Activated naive CD4-positive, alpha-beta T cell treated with anti-CD3 and anti-CD28 coated beads, Interleukin-2, amount 50 U/mL, for 24 hours (primary cell): ENCODE data around the gene CRADD.
A peak's percentile ranks its signal among the peaks of the same experiment; 100 is the strongest.
"Not testable (repeated sequence)": the region's sequence is repeated elsewhere in the genome, so short reads cannot be mapped to it uniquely, and the experiment has no call there.

ENCODE experiments used
- H3K27ac Mint-ChIP-seq: one replicate; pipeline ENCODE4 v1.8.0; 2021; ENCODE audit warnings: mild to moderate bottlenecking, mixed read lengths
- H3K27me3 Mint-ChIP-seq: one replicate; pipeline ENCODE4 v1.8.0; 2021; ENCODE audit warnings: mixed read lengths
- H3K36me3 Mint-ChIP-seq: one replicate; pipeline ENCODE4 v1.8.0; 2021; ENCODE audit warnings: mixed read lengths
- H3K4me1 Mint-ChIP-seq: one replicate; pipeline ENCODE4 v1.8.0; 2021; ENCODE audit warnings: mixed read lengths
- H3K4me3 Mint-ChIP-seq: one replicate; pipeline ENCODE4 v1.8.0; 2021; ENCODE audit warnings: mild to moderate bottlenecking, mixed read lengths
- H3K9me3 Mint-ChIP-seq: one replicate; pipeline ENCODE4 v1.8.0; 2021; ENCODE audit warnings: mixed read lengths

CRADD gene

DNA sequence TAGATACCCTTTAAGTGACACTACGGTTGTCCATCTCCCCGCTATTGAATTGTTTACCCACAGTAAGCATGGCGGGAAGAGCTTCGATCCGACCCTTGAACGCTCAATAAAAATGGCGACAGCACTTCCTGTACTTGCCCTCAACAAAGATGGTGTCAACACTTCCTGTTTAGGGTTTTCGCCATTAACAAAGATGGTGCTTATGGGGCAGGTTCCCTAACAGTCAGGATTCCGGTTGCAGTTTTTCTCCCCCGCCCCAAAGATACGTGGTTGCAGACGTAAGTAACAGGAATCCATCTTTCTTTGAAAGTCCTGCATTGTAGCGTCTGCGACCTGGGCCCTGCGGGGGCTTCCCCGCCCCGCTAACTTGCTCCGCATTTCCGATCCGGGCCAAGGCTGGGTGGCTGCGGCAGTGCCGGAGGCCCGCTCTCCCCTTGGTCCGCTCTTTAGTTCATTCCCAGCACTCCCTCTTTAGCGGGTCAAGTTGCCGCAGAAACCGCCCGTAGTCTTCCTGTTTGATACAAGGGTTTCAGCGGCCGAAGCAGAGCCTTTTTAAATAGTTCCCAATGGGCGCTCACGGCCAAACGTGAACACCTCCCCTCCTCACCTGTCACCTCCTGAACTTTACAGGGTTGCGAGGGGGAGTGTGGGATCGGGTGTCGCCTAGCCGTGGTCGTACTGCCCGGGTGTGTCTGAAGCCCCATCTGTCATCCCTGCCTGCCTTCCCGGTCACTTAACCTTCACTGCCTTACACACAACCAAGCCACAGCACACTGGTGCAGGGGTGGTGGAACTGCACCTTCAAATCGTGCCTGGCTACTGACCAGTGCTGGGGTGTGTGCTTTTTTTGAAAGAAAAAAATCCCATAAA, at the start of gene CRADD:
Gene CRADD, plus strand, starts transcription at position 181 of the 870 bp plus-strand sequence.
- H3K4me1 Mint-ChIP-seq = peaks cover 47% of the 10 kb centered on the region
- peak within 1 kb of the TSS; percentile 100 for H3K27ac Mint-ChIP-seq
- H3K27me3 Mint-ChIP-seq = peaks cover 1% of the 10 kb centered on the region
- H3K36me3 Mint-ChIP-seq = peaks cover 12% of the 10 kb centered on the region
- peak within 1 kb of the TSS; percentile 97 for H3K4me3 Mint-ChIP-seq
- H3K9me3 Mint-ChIP-seq = no peaks in the 10 kb centered on the region

DNA sequence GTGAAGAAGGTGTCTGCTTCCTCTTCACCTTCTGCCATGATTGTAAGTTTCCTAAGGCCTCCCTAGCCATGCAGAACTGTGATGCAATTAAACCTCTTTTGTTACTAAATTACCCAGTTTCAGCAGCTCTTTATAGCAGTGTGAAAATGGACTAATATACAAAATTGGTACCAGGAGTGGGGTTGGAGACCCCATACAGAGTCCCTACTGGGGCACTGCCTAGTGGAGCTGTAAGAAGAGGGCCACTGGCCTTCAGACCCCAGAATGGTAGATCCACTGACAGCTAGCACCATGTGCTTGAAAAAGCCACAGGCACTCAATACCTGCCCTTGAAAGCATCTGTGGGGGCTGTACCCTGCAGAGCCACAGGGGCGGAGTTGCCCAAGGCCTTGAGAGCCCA, 44.8 kb upstream of the CRADD start:
- no peaks in the 10 kb centered on the region for H3K4me1 Mint-ChIP-seq
- no peak overlapping the region for H3K4me3 Mint-ChIP-seq
- no peaks in the 10 kb centered on the region for H3K36me3 Mint-ChIP-seq
- H3K27ac Mint-ChIP-seq = no peak overlapping the region
- H3K27me3 Mint-ChIP-seq = no peaks in the 10 kb centered on the region
- no peaks in the 10 kb centered on the region for H3K9me3 Mint-ChIP-seq

DNA sequence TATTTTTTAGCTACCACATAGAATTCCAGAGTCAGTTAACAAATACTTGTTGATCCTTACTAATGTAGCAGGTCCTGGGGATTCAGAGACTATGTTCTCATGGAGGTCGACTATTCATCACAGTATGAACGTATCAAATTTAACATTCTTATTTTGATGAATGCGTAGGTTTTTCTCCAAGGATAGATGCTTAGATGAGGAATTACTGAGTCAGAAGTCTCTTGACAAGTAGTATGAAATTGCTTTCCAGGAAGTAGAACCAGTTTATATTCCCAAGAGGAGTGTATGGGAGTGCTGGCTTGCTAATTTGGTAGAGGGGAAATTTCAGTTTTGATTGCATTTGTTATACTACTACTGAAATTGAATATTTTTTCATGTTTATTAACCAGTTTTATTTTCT, 42.8 kb upstream of the CRADD start:
- H3K36me3 Mint-ChIP-seq = no peaks in the 10 kb centered on the region
- no peak overlapping the region for H3K27ac Mint-ChIP-seq
- no peak overlapping the region for H3K4me3 Mint-ChIP-seq
- H3K4me1 Mint-ChIP-seq = no peaks in the 10 kb centered on the region
- no peaks in the 10 kb centered on the region for H3K9me3 Mint-ChIP-seq
- no peaks in the 10 kb centered on the region for H3K27me3 Mint-ChIP-seq

DNA sequence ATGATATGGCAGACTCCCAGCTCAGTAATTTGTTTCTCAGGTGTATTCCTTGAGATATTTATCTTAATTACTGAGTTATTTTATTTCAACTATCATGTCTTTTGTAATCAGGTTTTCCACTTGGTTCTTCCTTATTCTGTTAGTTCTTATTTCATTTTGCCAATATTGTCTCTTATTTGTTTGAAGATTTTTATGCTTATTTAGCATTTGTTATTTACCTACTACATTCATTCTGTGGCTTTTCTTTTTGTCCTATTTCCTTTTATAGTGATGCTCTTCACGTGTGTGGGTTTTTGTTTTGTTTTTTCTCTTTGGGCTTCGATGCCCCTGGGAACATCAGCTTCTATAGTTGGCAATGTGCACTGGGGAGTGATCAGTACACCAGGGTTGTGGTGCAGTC, 40.5 kb upstream of the CRADD start:
- H3K27ac Mint-ChIP-seq = no peak overlapping the region
- no peaks in the 10 kb centered on the region for H3K9me3 Mint-ChIP-seq
- H3K36me3 Mint-ChIP-seq = no peaks in the 10 kb centered on the region
- no peaks in the 10 kb centered on the region for H3K4me1 Mint-ChIP-seq
- H3K27me3 Mint-ChIP-seq = peaks cover 1% of the 10 kb centered on the region
- no peak overlapping the region for H3K4me3 Mint-ChIP-seq

DNA sequence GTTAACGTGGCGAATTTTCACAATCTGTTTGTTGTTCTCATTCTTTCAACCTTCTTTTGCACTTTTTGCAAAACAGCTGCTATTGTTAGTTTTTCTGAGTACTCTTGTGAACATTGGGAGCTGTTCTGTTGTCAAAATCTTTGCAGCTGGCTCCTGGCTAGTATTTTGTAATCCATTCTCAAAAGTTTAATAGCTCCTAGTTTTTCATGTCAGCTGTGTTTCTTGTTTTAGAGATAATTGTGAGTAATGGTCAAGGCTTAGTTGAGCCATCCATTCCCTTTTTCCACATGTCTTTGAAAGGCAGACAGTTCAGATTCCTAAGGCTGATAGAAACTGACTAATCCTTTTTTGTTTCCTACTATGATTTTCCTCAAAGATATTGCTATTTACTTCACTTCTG, 39.1 kb upstream of the CRADD start:
- Mint-ChIP-seq H3K36me3 (no peaks in the 10 kb centered on the region), H3K4me3 (no peak overlapping the region), H3K4me1 (no peaks in the 10 kb centered on the region), H3K27ac (no peak overlapping the region), H3K9me3 (no peaks in the 10 kb centered on the region), H3K27me3 (peaks cover 1% of the 10 kb centered on the region)

DNA sequence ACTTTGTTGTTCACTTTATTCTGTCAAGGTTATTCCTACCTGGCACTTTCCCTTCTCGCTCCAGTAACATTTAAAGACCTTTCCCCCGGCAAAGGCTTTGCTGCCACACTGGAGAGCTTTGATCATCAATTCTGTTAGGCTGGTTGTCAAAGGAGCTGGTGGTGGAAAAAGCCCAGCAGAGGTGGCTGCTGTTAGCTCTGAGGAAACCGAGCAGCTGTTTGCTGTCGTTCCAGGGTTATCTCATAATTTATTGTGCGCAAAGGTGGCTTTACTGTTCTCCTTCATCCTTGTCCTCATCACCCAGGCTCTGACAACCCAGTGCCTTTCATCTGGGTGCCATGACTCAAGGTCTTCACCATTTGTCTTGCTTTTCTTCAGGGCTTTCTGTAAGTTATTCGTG, 38.2 kb upstream of the CRADD start:
- Mint-ChIP-seq H3K27me3 (peaks cover 1% of the 10 kb centered on the region), H3K27ac (no peak overlapping the region), H3K36me3 (no peaks in the 10 kb centered on the region), H3K9me3 (no peaks in the 10 kb centered on the region), H3K4me1 (no peaks in the 10 kb centered on the region), H3K4me3 (no peak overlapping the region)

DNA sequence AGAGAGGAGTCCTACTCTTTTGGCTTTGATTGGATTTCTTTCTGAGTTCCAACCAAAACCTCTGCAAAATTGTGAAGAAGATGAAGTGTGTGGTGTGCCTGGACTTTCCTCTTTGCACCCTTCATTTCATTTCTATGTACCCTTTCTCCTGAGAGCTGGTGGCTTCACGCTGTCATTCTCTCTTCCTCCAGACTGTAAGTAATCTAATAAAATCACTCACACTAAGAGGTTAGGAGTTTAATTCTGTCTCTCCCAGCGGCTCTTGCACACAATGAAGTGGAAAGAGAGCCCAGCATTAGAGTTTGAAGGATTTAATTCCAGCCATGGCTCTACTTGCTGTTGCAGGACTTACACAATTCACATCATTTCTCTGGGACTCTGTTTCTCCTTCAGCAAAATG, 37.8 kb upstream of the CRADD start:
- Mint-ChIP-seq H3K9me3 (no peaks in the 10 kb centered on the region), H3K27me3 (peaks cover 1% of the 10 kb centered on the region), H3K4me3 (no peak overlapping the region), H3K4me1 (no peaks in the 10 kb centered on the region), H3K27ac (no peak overlapping the region), H3K36me3 (no peaks in the 10 kb centered on the region)

DNA sequence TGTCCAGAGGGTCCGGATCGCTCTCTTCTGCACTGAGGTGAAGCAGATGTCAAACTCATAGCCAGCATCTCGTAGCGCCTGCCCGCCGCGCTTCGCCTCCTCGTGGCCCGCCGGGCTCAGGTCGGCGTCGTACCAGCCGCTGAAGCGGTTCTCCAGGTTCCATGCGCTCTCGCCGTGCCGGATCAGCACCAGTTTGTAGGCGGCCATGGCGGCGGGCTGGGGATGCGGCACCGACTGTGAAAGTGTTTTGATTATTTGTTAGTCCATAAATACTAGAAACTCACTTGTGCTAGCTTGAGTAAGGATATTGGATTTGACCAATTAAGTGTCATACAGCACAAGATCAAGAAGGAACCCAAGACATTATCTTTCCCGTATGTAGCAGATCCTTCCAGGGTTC, 35.8 kb upstream of the CRADD start:
- H3K4me1 Mint-ChIP-seq, H3K36me3 Mint-ChIP-seq, H3K4me3 Mint-ChIP-seq, H3K9me3 Mint-ChIP-seq, H3K27me3 Mint-ChIP-seq, H3K27ac Mint-ChIP-seq: not testable (repeated sequence)

DNA sequence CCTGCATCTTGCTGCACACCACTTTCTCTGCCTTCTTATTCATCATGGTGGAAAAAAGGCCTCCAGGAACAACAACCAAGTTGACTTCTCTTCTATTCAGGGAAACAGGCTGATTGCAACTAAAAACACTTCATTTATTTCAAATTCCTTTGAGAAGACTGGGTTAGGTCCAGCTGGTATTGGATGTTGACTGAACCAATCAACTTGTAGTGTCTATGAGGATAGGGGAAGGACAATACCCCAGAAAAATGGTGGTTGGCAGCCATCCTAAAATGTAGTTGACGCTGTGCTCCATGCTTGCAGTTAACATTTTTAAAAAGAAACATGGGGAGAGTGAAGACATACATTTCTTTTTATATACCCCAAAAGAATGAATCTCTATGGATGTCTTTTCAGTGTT, 34.4 kb upstream of the CRADD start:
- no peaks in the 10 kb centered on the region for H3K4me1 Mint-ChIP-seq
- no peak overlapping the region for H3K4me3 Mint-ChIP-seq
- H3K36me3 Mint-ChIP-seq = no peaks in the 10 kb centered on the region
- H3K27me3 Mint-ChIP-seq = peaks cover 1% of the 10 kb centered on the region
- no peak overlapping the region for H3K27ac Mint-ChIP-seq
- H3K9me3 Mint-ChIP-seq = no peaks in the 10 kb centered on the region

DNA sequence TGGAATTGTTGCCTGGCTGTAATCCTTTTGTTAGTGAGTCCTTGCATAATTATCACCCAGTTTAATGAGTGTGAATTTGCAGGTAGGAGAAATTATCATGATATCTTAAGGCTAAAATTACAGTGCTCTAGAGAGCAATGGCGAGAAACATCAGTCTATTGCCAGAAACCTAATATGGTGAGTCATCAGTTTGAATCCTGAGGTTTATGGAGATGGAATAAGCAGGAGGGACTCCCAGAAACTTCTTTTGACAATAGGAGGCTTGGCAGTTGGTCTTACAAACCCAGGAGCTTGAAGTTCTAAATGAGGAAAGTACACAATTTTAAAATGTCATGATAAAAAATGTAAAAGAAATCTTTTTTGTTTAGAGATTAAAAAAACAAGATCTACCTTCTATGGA, 31.5 kb upstream of the CRADD start:
- H3K36me3 Mint-ChIP-seq = no peaks in the 10 kb centered on the region
- no peak overlapping the region for H3K4me3 Mint-ChIP-seq
- H3K27me3 Mint-ChIP-seq = no peaks in the 10 kb centered on the region
- H3K4me1 Mint-ChIP-seq = no peaks in the 10 kb centered on the region
- no peak overlapping the region for H3K27ac Mint-ChIP-seq
- no peaks in the 10 kb centered on the region for H3K9me3 Mint-ChIP-seq

DNA sequence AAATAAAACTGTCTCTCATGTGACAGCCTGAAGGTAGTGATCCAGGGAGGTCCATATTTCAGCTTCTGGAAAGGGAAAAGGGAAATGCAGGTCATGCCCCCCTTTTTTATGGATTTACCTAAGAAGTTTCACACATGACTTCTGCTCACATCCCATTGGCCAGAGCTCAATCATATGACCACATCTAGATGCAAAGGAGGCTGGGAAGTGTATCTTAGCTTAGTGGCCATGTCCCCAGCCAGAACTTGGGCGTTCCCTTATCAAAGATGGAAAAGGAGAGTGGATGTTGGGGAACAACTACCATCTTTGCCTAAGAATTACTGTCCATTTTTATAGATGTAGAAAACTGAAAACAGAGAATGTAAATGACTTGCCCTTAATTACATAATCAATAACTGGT, 26.5 kb upstream of the CRADD start:
- no peaks in the 10 kb centered on the region for H3K27me3 Mint-ChIP-seq
- no peak overlapping the region for H3K4me3 Mint-ChIP-seq
- no peaks in the 10 kb centered on the region for H3K4me1 Mint-ChIP-seq
- no peaks in the 10 kb centered on the region for H3K9me3 Mint-ChIP-seq
- no peak overlapping the region for H3K27ac Mint-ChIP-seq
- no peaks in the 10 kb centered on the region for H3K36me3 Mint-ChIP-seq

DNA sequence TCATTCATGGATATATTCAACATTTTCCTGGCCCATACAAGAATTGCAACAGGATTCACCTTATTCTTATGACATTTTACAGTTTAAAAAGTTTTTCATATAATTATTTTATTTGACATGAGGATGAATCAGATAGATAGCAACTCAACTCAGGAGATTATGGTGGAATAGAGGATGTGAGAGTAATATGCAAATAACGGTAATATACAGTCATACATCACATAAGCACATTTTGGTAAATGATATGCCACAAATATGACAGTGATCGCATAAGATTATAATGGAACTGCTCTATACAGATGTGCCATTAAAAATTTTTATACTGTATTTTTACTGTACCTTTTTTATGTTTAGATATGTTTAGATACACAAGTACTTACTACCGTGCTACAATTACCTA, 24.1 kb upstream of the CRADD start:
- Mint-ChIP-seq H3K4me1 (no peaks in the 10 kb centered on the region), H3K27me3 (no peaks in the 10 kb centered on the region), H3K4me3 (no peak overlapping the region), H3K9me3 (no peaks in the 10 kb centered on the region), H3K27ac (no peak overlapping the region), H3K36me3 (no peaks in the 10 kb centered on the region)

DNA sequence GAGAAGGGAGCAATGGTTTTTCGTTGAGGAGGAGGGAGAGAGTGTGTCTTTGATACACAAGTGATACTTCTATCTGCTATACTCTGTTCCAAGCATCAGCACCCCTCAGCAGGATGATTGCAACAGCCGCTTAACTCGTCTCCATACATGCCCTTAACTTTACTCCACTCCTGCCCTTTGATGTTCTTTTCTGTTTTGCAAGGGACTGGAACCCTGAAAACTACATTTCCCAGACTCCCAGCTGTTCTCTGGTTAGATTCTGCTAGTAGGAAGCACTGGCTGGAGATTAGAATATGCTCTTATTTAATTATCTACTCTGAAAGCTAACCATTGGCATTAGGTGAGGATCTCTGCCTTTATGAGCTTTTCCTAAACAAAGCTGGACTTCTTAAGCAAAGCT, 23.5 kb upstream of the CRADD start:
- Mint-ChIP-seq H3K4me3 (no peak overlapping the region), H3K9me3 (no peaks in the 10 kb centered on the region), H3K36me3 (no peaks in the 10 kb centered on the region), H3K27ac (no peak overlapping the region), H3K27me3 (no peaks in the 10 kb centered on the region), H3K4me1 (no peaks in the 10 kb centered on the region)

DNA sequence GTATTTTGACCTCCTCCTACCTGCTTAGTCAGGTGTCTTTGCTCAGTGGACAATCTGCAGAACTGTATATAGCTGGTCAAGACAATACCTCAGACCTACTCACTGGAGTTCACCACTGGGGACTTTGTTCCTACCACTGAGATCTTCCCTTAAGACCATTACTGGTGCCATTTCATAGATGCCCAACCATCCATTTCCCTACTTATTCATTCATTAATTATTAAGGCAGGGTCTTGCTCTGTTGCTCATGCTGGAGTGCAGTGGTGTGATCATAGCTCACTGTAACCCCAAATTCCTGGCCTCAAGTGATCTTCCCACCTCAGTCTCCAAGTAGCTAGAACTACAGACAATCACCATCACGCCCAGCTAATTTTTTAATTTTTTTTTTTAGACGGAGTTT, 22.8 kb upstream of the CRADD start:
- Mint-ChIP-seq H3K4me1 (no peaks in the 10 kb centered on the region), H3K4me3 (no peak overlapping the region), H3K27me3 (no peaks in the 10 kb centered on the region), H3K27ac (no peak overlapping the region), H3K9me3 (no peaks in the 10 kb centered on the region), H3K36me3 (no peaks in the 10 kb centered on the region)

DNA sequence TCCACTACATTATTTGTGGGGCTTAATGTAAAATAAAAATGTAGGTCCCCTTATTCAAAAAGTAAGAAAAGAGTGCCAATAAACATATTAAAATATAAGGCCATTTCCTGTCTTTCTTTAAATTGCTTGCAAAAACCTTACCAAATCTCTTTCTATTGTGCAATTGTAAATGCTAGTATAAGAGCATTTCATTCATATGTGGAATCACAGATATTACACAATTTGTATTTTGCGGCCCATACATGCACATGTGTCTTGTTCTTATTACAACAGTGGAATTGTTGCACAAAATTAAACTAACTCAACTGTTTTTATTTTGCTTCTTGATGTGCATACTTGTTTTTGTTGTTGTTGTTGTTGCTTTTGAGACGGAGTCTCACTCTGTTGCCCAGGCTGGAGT, 20.1 kb upstream of the CRADD start:
- Mint-ChIP-seq H3K9me3 (no peaks in the 10 kb centered on the region), H3K27me3 (no peaks in the 10 kb centered on the region), H3K36me3 (no peaks in the 10 kb centered on the region), H3K27ac (no peak overlapping the region), H3K4me3 (no peak overlapping the region), H3K4me1 (no peaks in the 10 kb centered on the region)

DNA sequence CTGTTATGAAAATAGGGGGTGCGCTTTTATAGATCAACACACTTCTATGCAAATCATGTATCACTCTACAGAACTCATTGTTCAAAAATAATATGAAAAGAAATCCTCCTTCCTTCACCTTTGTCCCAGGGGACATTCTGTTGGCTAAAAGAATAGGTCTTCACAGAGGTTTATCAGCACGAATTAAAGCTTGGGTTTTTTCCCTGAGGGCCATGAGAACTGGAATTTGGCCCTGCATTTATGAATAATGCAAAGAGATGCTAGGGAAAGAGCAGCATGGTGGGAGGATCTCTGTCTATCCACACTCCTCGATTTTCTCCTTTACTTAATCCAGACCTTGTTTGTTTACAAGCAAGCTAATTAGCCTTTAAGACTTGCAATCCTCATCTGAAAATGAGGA, 16.2 kb upstream of the CRADD start:
- no peaks in the 10 kb centered on the region for H3K4me1 Mint-ChIP-seq
- H3K27me3 Mint-ChIP-seq = no peaks in the 10 kb centered on the region
- H3K9me3 Mint-ChIP-seq = no peaks in the 10 kb centered on the region
- no peak overlapping the region for H3K27ac Mint-ChIP-seq
- no peak overlapping the region for H3K4me3 Mint-ChIP-seq
- H3K36me3 Mint-ChIP-seq = no peaks in the 10 kb centered on the region
